ENCODE measurements around the gene SLC19A3. TPM values are rescaled to one million over a fixed set of nuclear protein-coding genes. Genes with fewer than 3 reads are reported as not detected.
"Not testable (repeated sequence)": the region's sequence is repeated elsewhere in the genome, so short reads cannot be mapped to it uniquely, and the experiment has no call there.

The SLC19A3 gene
- total RNA-seq, 4 donors from 2014 or later, result 0.51 to 4.8 (median 1.5) TPM

DNA sequence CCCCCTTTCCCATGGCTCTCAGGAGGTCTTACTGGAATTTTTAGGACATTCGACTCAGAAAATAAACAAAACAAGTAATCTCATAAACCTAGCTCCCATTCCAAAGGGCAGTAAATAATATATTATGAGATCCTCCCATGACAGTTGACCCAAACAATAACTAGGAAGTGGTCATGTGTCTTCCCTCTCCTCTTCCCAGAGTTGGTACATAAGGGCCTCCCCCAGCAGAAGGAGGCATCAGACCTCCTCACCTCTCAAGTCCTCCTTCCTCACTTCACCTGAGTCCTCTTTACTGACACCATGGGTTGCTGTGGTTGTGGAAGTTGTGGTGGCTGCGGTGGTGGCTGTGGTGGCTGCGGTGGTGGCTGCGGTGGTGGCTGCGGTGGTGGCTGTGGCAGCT lies 10.2 kb upstream of the SLC19A3 start, which contains the start of gene SCYGR7:
Gene SCYGR7 (plus strand): TSS at position 301 of the 400 bp plus-strand sequence. CDS start 0 bp downstream, at position 301.
- Histone ChIP-seq H3K4me3 (no peak within 1 kb of the TSS), H3K27ac (no peak within 1 kb of the TSS), H3K36me3 (no peaks in the 10 kb centered on the region), H3K4me1 (no peaks in the 10 kb centered on the region), H3K9me3 (no peaks in the 10 kb centered on the region), H3K27me3 (no peaks in the 10 kb centered on the region)
- DNase-seq, result no peak
- intact Hi-C loops (cut with DNase I; ENCODE audit: low total_unique reads), result no loop called here
- TF ChIP-seq POLR2A (IDR thresholded peaks at IDR 0.05), result no peak
- TF ChIP-seq, protein P1, sequence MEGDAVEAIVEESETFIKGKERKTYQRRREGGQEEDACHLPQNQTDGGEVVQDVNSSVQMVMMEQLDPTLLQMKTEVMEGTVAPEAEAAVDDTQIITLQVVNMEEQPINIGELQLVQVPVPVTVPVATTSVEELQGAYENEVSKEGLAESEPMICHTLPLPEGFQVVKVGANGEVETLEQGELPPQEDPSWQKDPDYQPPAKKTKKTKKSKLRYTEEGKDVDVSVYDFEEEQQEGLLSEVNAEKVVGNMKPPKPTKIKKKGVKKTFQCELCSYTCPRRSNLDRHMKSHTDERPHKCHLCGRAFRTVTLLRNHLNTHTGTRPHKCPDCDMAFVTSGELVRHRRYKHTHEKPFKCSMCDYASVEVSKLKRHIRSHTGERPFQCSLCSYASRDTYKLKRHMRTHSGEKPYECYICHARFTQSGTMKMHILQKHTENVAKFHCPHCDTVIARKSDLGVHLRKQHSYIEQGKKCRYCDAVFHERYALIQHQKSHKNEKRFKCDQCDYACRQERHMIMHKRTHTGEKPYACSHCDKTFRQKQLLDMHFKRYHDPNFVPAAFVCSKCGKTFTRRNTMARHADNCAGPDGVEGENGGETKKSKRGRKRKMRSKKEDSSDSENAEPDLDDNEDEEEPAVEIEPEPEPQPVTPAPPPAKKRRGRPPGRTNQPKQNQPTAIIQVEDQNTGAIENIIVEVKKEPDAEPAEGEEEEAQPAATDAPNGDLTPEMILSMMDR (IDR thresholded peaks at IDR 0.05), result no peak

DNA sequence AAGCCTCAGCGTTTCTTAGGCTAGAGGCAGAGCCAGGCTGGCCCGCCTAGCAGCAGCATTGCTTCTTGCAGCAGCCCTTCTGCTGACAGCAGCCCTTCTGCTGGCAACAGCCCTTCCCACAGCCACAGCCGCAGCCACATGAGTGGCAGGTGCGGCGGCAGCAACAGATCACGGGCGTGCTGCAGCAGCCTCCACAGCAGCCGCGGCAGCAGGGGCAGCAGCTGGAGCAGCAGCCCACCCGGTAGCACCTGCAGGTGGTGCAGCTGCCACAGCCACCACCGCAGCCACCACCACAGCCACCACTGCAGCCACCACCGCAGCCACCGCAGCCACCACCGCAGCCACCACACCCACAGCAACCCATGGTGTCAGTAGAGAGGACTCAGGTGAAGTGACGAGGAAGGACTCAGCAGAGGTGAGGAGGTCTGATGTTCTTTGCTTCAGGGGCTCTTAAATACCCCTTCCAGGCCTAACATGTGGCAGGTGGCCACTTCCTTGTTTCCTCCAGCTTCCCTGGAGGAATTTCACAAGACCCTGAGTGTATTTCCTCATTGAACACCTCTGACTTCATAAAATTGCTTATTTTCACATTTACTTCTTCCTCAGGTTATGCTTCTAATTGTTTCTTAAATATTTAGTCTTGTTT lies 6.7 kb upstream of the SLC19A3 start, which contains the start of gene SCYGR6:
Gene SCYGR6 (minus strand): TSS at position 364 of the 646 bp plus-strand sequence. CDS start 0 bp downstream, at position 364.
- intact Hi-C loops (cut with DNase I; ENCODE audit: low total_unique reads), result no loop called here

DNA sequence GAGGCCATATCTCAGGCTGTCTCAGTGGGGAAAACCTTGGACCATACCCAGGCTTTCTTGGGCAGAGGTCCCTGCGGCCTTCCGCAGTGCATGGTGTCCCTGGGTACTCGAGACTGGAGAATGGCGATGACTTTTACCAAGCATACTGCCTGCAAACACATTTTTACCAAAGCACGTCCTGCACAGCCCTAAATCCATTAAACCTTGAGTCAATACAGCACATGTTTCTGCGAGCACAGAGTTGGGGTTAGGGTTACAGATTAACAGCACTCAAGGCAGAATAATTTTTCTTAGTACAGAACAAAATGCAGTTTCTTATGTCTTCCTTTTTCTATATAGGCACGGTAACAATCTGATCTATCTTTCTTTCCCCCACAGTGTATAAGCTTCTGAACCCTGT lies 5.0 kb upstream of the SLC19A3 start:
- intact Hi-C loops (cut with DNase I; ENCODE audit: low total_unique reads); H3K27me3 ChIP-seq; DNase-seq; H3K9me3 ChIP-seq; H3K4me3 ChIP-seq; H3K4me1 ChIP-seq; H3K27ac ChIP-seq; H3K36me3 ChIP-seq: not testable (repeated sequence)

More for the DNA sequence above, 6.7 kb upstream of the SLC19A3 start, which contains the start of gene SCYGR6:
- no peak within 1 kb of the TSS for H3K27ac ChIP-seq
- H3K27me3 ChIP-seq, result no peaks in the 10 kb centered on the region
- H3K4me3 ChIP-seq, result no peak within 1 kb of the TSS
- no peaks in the 10 kb centered on the region for H3K4me1 ChIP-seq
- no peaks in the 10 kb centered on the region for H3K36me3 ChIP-seq
- no peaks in the 10 kb centered on the region for H3K9me3 ChIP-seq
- DNase-seq, result no peak
- TF ChIP-seq, protein P1 (IDR thresholded peaks at IDR 0.05), result no peak
- TF ChIP-seq POLR2A (IDR thresholded peaks at IDR 0.05), result no peak

DNA sequence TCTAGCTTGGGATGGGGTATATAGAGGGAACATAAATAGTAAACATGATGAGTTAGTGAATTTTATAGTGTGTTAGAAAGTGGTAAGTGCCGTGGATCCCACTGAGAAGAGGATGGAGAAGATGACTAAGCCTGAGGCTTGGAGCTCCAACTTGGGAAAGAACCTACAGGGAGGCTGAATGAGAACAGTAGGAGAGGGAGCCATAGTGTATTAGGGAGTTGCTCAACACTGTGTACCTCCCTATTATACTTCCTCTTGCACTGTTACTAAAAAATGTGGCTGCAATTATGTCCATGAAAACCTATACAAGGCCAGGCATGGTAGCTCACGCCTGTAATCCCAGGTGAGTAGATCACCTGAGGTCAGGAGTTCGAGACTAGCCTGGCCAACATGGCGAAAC lies 2.9 kb upstream of the SLC19A3 start:
- DNase-seq, result no peak
- Histone ChIP-seq H3K9me3 (no peaks in the 10 kb centered on the region), H3K36me3 (no peaks in the 10 kb centered on the region), H3K27me3 (no peaks in the 10 kb centered on the region), H3K4me3 (no peak overlapping the region), H3K4me1 (no peaks in the 10 kb centered on the region), H3K27ac (no peak overlapping the region)
- TF ChIP-seq POLR2A (IDR thresholded peaks at IDR 0.05), result no peak
- TF ChIP-seq, protein P1 (IDR thresholded peaks at IDR 0.05), result no peak
- intact Hi-C loops (cut with DNase I; ENCODE audit: low total_unique reads), result no loop called here

DNA sequence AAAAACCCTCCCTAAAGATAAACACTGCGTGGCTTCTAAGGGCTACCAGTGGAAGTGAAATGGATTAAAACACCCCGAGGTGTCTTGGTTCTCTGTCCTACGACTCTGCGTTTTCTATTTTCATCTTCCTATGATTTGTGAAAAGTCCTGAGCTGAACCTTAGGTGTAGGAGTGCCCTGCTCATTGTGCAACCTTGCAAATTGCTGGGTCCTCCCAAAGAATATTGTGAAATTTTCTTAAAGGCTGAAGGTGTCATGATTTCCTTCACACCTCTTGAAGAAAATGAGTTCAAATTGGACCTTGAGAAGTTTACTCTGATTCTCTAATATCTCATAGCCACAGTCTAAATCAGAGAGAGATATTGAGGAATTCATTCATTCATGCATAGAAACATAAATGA lies 1.8 kb upstream of the SLC19A3 start:
- DNase-seq, result no peak
- Histone ChIP-seq H3K4me1 (no peaks in the 10 kb centered on the region), H3K27ac (no peak overlapping the region), H3K36me3 (no peaks in the 10 kb centered on the region), H3K9me3 (no peaks in the 10 kb centered on the region), H3K27me3 (no peaks in the 10 kb centered on the region), H3K4me3 (no peak overlapping the region)
- no peak for TF ChIP-seq POLR2A (IDR thresholded peaks at IDR 0.05)
- TF ChIP-seq, protein P1 (IDR thresholded peaks at IDR 0.05), result no peak
- intact Hi-C loops (cut with DNase I; ENCODE audit: low total_unique reads), result no loop called here

All from uterus (tissue), 4 donors.